Measurements from ENCODE around the gene MIGA2.

Gene MIGA2

DNA sequence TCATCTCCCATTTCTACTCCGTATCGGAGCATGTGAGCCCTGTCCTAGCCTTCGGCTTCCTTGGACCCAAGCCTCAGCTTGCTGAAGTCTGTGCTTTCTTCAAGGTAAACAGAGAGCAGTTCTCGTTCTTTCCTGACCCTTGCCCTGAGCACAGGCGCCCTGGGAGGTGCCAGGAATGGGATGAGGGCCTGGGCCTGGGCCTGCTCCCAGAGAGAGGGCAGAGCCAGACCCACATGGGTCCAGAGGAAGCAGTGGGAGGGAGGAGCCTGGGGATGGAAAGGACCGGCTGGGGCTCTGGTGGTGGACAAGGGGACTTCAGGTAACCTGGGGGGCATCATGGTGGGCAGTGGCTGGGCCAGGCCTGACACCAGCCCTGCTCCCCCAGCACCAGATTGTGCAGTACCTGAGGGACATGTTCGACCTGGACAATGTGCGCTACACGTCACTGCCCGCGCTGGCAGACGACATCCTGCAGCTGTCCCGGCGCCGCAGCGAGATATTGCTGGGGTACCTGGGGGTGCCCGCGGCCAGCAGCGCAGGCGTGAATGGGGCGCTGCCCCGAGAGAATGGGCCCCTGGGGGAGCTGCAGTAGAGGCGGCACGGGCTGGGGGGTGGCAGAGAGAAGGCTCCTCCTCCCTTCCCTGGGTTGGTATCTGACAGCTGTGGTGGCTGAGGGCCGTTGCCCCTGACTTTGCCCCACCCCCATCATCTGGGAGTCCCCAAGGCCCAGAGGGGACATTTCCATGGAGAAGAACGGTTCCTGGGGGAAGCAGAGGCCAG is 33.6 kb downstream of the MIGA2 start:
- TF ChIP-seq CTCF (IDR thresholded peaks at IDR 0.05; ENCODE audit: low read depth, low read length, missing control alignments) = no peak
- no peak for DNase-seq (ENCODE audit: low read depth)
- in situ Hi-C loops (cut with HindIII; ENCODE audit: low sequenced_read_pairs) = no loop called here
- no peak overlapping the region for H3K4me3 ChIP-seq (ENCODE audit: low read depth, low read length)

GRCh38 chr9:129070696-129071525 is 34.5 kb downstream of the MIGA2 start:
- DNase-seq (ENCODE audit: low read depth) = no peak
- no peak for TF ChIP-seq CTCF (IDR thresholded peaks at IDR 0.05; ENCODE audit: low read depth, low read length, missing control alignments)
- H3K4me3 ChIP-seq (ENCODE audit: low read depth, low read length) = no peak overlapping the region
- in situ Hi-C loops (cut with HindIII; ENCODE audit: low sequenced_read_pairs) = no loop called here

DNA sequence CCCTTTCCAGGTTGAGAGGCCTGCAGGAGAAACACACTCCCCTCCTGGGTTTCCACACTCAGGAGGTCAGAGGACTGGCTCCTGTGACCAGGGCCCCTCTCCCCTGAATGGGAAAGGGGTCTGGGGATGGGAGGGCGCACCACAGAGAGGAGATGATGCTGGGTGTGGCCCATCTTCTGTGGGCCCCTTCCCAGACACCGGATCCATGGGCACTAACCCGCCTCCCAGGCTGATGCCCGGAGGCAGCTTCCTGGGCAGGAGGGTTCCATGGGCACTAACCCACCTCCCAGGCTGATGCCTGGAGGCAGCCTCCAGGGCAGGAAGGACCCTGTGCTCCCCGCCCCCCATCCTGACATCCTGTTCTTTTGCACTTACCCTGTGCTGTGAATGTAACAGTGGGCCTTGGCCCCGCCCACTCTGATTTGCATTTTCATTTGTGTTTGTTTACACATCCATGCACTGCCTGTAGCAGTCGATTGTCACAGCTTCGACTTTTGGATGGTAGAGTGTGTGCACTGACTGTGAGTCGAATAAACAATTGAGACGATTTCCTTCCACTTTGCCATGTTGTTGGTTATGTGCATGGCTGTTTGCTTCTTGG is 35.2 kb downstream of the MIGA2 start:
- TF ChIP-seq CTCF (IDR thresholded peaks at IDR 0.05; ENCODE audit: low read depth, low read length, missing control alignments) = no peak
- no peak overlapping the region for H3K4me3 ChIP-seq (ENCODE audit: low read depth, low read length)
- in situ Hi-C loops (cut with HindIII; ENCODE audit: low sequenced_read_pairs) = no loop called here
- DNase-seq (ENCODE audit: low read depth) = no peak

GRCh38 chr9:129072171-129072570 is 35.7 kb downstream of the MIGA2 start:
- no peak overlapping the region for H3K4me3 ChIP-seq (ENCODE audit: low read depth, low read length)
- in situ Hi-C loops (cut with HindIII; ENCODE audit: low sequenced_read_pairs) = no loop called here
- TF ChIP-seq CTCF (IDR thresholded peaks at IDR 0.05; ENCODE audit: low read depth, low read length, missing control alignments) = no peak
- no peak for DNase-seq (ENCODE audit: low read depth)

- DNase-seq (ENCODE audit: low read depth) = no peak
- TF ChIP-seq CTCF (IDR thresholded peaks at IDR 0.05; ENCODE audit: low read depth, low read length, missing control alignments) = no peak
- in situ Hi-C loops (cut with HindIII; ENCODE audit: low sequenced_read_pairs) = no loop called here
These were observed 37.0 kb downstream of the MIGA2 start for GRCh38 chr9:129073404-129073803.

DNA sequence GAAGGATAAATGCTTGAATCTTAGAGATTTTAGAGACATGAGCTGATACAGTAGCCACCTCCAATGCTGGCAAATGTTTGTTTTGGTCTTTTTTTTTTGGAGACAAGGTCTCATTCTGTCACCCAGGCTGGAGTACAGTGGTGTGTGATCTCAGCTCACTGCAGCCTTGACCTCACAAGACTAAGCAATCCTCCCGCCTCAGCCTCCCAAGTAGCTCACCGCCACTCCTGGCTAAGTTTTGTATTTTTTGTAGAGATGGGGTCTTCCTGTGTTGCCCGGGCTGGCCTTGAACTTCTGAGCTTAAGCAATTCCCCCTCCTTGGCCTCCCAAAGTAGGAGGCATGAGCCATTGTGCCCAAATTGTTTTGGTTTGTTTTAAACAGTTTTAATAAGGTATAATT is 37.7 kb downstream of the MIGA2 start:
- DNase-seq (ENCODE audit: low read depth) = no peak
- TF ChIP-seq CTCF (IDR thresholded peaks at IDR 0.05; ENCODE audit: low read depth, low read length, missing control alignments) = no peak
- H3K4me3 ChIP-seq (ENCODE audit: low read depth, low read length) = no peak overlapping the region
- in situ Hi-C loops (cut with HindIII; ENCODE audit: low sequenced_read_pairs) = no loop called here

More at GRCh38 chr9:129073404-129073803, 37.0 kb downstream of the MIGA2 start:
- H3K4me3 ChIP-seq (ENCODE audit: low read depth, low read length) = no peak overlapping the region

All from astrocyte of the cerebellum (primary cell).